Measurements from ENCODE around the gene SULT1A1.

Gene SULT1A1

GRCh38 chr16:28561557-28562187 lies 48.2 kb downstream of the SULT1A1 start:
- in situ Hi-C loops (cut with HindIII; ENCODE audit: low sequenced_read_pairs), result no loop called here

GRCh38 chr16:28558456-28558855 lies 51.4 kb downstream of the SULT1A1 start:
- in situ Hi-C loops (cut with HindIII; ENCODE audit: low sequenced_read_pairs), result no loop called here

- in situ Hi-C loops (cut with HindIII; ENCODE audit: low sequenced_read_pairs), result no loop called here
Measured at GRCh38 chr16:28556914-28557320, 52.9 kb downstream of the SULT1A1 start.

GRCh38 chr16:28555561-28555960 lies 54.3 kb downstream of the SULT1A1 start:
- in situ Hi-C loops (cut with HindIII; ENCODE audit: low sequenced_read_pairs), result no loop called here
